Head of caudate nucleus (tissue), 42 donors: ENCODE measurements around the gene MYO1G.
"Not testable (repeated sequence)": the region's sequence is repeated elsewhere in the genome, so short reads cannot be mapped to it uniquely, and the experiment has no call there.

Experiments
- DNase-seq, 42 donors: peaks; one replicate each; pipeline versions ENCODE4 v3.0.0 to v3.0.0-alpha.2; 2020 to 2021; ENCODE audit warnings: mixed read lengths in 7 of 42
- intact Hi-C: fragments of 100-400 bp; cut with DNase I; formaldehyde crosslinking; loops from one replicate; pipeline ENCODE4 v1.15.0; 2022

The MYO1G gene

DNA sequence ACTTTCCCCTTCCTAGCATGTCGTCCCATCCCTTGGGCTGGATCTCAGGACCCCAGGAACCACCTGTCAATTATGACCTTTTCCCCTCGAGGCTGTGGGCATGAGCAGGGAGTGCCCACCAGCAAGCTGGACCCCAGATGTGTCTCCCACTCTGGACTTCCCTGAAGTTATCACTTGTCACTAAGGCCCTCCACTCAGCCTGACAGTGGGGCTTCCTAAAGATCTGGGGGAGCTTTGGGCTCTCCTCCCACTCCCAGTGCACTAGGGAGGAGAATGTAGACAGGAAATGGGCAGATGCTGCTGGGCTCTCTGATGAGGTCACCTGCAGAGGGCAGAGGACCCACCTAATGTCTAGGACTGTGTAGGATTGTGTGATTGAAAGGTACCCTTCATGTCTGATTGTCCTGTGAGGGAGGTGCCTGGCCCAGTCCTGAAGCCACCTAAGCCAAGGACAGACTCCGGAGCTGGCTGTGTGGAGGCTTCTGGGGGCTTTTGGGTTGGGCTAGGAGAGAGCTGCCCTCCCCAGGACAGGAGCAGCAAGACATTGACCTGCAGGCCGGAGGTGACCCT is 18.7 kb downstream of the MYO1G start:
- intact Hi-C loops: no loop called here
- DNase-seq: peak in 2 of 42 donors; percentile 4 to 22

DNA sequence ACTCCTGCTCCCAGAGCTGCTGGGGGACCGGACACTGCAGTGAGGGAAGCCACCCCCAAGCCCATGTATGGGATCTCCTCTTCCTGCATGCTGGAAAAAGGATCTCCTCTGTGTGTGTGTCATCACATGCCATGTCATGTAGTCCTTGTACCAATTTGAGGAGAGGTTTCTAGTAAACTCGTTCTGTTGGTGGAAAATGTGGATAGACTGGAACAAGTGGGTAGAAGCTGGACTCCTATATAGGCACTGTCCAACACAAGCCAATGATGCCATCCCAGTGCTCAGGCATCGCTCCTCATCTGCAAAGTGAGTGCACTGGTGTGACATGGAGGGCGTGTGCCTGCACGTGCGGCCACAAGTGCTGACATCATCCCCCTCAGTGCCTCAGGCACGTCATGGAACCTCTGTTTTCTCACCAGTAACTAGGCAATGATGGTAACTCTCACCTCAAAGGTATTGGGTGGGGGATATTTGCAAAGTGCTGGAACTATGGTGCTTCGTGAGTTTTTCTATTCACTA is 19.3 kb downstream of the MYO1G start:
- intact Hi-C loops: no loop called here
- peak in 2 of 42 donors; percentile 12 to 14 for DNase-seq

DNA sequence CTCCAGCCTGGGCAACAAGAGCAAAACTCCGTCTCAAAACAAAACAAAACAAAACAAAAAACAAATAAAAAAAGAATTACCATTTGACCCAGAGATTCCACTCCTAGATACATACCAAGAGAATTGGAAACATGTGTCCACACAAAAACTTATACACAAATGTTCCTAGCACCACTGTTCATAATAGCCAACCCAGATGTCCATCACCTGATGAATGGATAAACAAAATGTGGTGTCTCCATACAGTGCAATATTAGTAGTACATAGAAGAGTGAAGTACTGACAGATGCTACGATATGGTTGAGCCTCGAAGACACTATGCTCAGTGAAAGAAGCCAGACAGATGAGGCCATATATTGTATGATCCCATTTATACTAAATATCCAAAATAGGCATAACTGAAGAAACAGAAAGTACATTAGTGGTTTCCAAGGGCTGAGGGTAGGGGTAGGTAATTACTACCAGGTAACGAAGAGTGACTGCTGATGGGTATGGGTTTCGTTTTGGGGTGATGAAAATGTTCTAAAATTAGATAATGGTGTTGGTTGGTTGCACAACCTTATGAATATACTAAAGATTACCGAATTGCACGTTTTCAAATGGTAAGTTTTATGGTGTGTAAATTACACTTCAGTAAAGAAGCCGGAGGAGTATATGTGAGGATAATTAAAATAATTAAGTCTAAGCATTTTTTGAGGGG is 20.0 kb downstream of the MYO1G start:
- DNase-seq: no peak

DNA sequence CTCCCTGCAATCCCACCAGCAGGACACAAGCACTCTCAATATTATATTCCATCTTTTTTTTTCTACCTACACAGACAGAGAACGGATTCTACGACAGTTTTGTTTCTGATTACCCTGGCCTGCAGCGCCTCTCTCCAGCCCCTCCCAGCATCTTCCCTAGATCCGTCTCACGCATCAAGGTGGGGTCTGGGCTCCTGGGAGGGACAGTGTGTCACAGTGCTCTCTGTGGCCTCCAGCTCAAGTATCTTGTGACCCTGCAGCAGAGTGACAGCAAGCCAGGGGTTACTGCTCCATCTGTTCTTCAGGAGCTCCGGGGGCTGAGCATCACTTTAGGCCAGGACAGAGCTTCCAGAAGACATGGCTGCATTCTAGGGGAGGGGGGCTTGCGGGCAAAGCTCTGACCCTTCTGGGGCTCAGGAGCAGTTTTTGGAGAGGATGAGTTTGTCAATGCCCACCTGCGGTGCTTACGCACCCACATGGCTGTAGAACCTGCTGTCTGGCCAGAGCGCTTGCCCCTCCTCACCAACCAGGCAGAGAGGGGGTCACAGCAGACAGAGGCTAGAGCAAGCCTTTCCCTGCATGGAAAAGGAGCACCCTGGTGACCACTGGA is 22.6 kb downstream of the MYO1G start:
- intact Hi-C loops: no loop called here
- DNase-seq: peak in 1 of 42 donors; percentile 12

More for the DNA sequence above, 20.0 kb downstream of the MYO1G start:
- intact Hi-C loops: no loop called here

DNA sequence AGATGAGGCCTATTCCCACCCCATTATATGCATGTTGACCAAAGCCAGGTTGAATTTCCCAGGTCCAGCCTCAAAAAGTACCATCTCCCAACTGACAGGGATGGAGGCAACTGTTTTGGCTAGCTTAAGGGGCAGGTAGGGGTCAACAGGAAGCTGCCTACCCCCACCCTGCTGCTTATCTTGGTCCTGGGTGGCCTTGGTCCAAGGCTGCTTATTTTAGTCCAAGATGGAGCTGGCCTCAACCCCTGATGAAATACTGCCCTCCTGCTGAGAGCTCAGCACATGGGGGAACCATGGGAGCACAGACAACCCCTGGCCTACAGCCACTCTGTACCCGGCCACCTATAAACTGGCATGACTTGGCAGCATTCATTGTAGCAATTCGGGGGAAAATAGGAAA is 23.1 kb downstream of the MYO1G start:
- intact Hi-C loops: no loop called here
- DNase-seq: peak in 1 of 42 donors; percentile 21

DNA sequence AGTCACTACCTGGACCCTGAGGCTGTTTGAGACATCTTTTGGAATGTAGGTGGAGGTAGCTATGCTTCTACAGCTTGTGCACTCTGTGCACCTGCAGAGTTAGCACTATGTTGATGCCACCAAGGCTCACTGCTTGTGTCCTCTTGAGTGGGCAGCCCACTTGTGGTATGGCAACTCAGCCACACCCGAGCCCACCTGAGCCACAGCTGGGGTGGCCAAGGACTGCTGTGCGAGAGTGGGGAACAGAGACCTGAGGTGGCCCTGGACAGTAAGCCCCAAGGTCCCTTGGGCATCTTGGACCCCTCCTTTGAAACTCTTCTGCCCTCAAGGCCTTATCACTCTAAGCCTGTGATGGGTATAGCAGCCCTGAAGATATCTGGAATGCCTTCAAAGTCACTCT is 25.7 kb downstream of the MYO1G start:
- intact Hi-C loops: no loop called here
- DNase-seq: peak in 2 of 42 donors; percentile 29 to 33

DNA sequence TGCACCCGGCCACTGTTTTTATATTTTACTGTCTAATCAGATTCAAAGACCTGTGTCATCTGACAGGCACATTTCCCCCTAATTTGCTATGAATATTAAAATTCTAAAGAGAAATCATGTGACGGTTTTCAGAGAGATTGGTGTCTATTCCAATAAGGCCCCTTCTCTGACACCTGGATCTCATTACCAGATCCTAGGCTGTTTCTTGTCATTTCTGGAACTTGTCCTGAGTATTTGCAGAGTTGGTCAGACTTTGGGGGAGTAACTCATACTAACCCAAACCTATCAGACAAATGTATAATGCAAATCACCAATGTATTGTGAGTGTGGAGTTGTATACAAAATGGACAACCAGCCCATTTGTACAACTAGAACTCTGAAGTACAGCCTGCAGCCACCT is 29.5 kb downstream of the MYO1G start:
- intact Hi-C loops: no loop called here
- no peak for DNase-seq

DNA sequence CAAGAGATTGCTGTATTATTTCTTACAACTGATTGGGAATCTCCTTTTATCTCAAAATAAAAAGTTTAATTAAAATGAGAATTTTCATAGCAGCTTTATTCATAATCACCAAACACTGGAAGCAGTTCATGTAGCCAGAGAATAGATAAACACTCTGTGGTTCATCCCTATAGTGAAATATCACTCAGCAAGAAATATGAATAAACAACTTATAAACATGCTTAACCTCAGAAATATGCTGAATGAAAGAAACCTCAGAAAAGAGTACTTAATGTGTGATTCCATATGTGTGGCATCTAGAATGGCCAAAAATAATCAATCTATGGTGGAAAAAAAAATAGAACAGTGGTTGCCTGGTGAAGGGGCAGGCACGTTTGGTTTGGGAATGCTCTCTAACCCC is 33.3 kb downstream of the MYO1G start:
- intact Hi-C loops: no loop called here
- no peak for DNase-seq

DNA sequence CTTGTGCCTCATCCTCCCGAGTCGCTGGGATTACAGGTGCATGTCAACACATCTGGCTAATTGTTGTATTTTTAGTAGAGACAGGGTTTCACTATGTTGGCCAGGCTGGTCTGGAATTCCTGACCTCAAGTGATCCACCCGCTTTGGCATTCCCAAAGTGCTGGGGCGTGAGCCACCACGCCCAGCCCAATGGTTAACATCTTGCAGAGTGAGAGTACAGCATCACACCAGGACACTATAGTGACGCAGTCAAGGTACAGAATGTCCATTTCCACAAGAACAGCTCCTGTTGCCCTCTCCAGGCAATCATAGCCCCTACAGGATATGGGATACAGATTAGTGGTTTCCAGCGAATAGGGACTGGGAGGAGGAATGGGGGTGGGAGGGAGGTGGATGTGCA is 34.0 kb downstream of the MYO1G start:
- intact Hi-C loops: no loop called here
- DNase-seq: peak in 1 of 42 donors; percentile 8

DNA sequence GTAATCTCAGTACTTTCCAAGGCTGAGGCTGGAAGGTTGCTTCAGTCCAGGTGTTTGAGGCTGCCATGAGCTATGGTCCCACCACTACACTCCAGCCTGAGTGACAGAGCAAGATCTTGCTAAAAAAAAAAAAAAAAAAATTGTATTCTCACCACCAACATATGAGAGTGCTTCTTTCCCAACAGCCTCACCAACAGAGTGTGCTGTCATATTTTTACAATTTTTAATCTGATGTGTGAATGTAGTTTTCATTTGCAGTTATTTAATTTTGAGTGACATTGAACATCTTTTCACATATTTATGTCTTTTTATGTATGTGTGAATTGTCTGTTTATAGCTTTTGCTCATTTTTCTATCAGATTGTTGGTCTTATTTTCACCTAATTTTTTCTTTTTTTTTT is 35.2 kb downstream of the MYO1G start:
- intact Hi-C loops: no loop called here
- DNase-seq: no peak

DNA sequence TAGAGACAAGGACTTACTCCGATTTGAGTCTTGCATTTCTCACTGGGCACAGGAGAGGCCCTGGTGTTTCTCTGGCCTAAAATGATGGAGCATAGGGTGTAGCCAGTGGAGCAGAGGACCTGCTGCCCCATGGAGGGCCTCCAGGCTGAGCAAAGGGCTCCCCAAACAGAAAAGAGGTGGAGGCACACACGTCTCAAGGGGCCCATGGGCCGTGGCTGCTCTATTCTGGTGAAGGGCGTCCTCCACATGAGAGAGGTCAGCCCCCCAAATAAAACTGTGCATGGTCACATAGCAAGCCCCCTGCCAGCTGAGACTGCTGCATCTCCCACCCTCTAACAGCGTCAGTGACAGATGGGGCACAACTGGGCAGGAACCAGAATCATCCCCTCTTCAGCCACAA is 41.4 kb downstream of the MYO1G start:
- intact Hi-C loops: no loop called here
- peak in 1 of 42 donors; percentile 24 for DNase-seq

DNA sequence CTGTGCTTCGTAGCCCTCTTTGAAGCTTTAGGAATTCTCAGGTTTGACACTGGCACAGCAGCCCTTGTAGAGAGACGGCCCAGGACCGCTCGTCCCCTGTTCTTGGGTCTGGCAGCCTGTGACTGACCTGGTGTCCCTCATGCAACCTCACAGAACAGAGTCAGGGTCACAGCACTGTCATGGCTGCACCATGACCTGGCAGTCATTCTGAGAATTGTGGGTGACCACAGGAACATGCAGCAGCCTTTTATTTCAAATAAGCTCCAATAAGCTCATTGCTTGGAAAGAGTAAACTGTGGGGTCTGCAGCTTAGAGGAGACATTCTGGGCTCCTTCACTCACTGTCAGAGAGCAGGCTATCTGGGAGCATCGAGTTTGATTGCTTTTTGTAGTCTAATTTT is 42.5 kb downstream of the MYO1G start:
- peak in 1 of 42 donors; percentile 29 for DNase-seq
- intact Hi-C loops: no loop called here

DNA sequence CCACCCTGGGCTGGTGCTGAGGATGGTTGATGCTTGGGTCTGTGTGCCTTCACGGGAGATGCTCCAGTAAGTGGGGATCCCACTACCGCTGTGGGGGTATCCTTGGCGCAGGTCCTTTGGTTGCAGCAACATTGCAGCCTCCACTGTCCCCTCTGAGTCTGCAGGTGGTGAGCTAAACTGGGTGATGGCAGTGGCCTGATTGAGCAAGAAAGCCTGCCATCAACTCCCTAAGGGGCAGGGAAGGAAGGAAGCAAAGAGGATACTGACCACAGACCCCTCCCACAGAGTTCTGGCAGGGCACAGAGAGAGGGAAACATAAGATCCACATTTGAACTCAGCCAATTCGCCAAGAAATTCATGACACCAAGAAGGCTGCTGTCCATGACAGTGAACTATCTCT is 43.2 kb downstream of the MYO1G start:
- intact Hi-C loops: no loop called here
- DNase-seq: peak in 1 of 42 donors; percentile 31

DNA sequence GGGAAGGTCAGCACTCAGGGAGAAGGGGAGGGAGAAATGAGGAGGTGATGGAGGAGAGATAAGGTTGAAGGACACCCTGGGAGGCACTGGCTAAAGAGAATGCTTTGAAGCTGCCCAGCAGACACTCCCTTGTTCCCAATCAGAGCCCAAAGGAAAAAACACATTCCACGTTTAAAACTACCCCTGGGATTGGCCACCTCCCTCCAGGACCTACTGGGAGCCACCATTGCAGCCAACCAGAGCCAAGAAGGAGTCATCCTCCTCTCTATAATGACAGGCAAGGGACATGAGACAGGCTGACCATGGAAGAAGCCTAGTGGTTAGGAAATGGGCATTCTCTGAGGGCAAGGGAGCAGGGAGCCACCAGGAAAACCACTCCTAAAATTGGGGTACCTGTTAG is 43.8 kb downstream of the MYO1G start:
- intact Hi-C loops: no loop called here
- no peak for DNase-seq

DNA sequence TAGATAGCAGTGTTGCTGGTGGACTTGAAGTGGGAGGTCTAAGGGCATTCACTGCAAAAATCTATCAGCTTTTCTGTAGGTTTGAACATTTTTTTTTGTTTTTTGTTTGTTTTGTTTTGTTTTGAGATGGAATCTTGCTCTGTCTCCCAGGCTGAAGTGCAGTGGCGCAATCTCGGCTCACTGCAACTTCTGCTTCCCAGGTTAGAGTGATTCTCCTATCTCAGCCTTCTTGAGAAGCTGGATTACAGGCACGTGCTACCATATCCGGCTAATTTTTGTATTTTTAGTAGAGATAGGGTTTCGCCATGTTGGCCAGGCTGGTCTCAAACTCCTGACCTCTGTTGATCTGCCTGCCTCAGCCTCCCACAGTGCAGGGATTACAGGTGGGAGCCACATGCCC is 44.3 kb downstream of the MYO1G start:
- peak in 1 of 42 donors; percentile 25 for DNase-seq
- intact Hi-C loops: not testable (repeated sequence)

DNA sequence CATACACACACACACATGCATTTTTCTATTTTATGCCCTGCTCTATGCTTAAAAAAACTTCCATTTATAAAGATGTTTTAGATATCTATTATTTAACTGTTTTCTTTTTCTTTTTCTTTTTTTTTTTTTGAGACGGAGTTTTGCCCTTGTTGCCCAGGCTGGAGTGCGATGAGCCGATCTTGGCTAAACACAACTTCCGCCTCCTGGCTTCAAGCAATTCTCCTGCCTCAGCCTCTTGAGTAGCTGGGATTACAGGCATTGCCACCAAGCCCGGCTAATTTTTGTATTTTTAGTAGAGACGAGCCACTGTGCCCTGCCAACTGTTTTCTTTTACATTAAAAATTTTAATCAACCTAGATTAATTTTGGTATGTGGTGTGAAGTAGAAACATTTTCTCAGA is 47.9 kb downstream of the MYO1G start:
- DNase-seq: peak in 1 of 42 donors; percentile 14
- intact Hi-C loops: no loop called here

DNA sequence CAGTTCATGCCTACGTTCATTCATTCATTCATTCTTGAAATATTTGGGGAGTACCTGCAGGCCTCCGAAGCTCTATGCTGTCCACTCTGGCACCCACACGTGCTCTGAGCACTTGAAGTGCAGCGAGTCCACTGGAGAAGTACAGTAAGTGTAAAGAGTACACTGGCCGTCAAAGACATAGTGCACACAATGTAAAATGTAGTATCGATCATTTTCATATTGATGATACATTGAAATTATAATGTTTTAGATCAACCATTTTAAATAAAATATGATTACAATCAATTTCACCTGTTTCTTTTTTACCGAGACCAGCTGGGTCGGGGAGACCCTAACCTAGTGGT is 56.5 kb downstream of the MYO1G start:
- intact Hi-C loops: no loop called here
- no peak for DNase-seq

DNA sequence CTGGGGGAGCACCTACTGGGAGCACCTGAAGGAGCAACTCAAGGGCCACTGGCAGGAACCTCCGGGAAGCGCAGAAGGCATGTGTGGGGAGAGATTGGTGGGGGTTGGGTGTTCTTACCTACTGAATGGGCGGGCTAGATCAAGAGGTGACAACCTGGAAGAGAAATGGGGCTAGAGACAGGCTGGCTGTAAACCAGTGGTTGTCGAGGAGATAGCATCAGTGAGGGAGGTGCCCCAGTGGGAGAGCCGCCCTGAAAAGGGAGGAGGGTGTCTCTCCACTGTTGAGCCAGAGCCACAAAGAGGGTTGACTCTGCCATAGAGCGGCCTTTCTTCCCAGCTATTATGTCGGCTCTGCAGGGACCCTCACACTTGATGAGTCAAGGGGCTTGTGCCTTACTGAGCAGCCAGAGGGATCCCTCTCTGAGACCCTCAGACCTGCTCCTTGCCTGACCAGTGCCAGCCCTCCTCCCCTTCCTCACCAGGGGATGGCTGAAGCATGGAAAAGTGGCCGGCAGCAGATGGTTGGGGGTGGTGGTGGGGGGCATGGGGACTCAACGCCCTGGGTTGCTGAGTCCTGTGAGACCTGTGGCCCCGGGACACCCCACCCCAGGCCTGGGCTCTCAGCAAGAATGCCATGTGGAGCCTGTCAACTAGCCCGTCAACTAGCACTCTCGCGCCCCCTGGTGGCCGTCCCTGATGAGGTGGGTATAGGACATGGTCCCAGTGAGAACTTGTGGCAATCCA is 57.0 kb downstream of the MYO1G start:
- intact Hi-C loops: no loop called here
- DNase-seq: peak; percentile 77 to 99 (median 94)

DNA sequence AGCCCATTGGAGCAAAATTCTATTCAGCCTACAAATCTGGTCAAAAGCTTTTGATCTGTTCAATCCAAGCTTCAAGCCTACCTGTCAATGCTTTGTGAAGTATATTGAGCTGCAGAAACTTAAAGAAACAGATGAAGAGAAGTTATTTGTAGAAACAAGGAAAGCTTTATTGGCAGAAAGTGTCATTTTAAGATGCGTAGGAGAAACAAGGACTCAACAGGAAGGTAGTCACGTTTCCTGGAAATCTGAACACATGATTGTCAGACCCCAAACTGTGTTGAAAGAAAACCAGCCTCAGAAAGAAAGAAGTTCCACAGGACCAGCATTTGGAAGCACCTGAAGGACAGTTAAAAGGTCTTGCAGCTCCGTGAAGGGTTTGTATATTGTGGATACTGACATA is 58.7 kb downstream of the MYO1G start:
- no peak for DNase-seq
- intact Hi-C loops: no loop called here

DNA sequence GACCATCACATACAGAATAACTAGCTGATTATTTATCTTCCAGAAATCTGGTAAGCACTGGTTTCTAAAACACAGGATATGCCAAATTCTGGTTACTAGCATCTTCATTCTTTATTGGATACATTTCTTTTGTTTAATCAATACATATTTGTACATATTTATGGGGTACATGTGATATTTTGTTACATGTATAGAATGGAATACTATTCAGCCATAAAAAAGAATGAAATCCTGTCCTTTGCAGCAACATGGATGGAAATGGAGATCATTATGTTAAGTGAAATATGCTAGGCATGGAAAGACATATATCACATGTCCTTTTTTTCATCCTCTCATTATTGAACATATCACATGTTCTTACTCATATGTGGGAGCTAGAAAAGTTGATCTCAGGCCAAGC is 60.8 kb downstream of the MYO1G start:
- intact Hi-C loops: no loop called here
- DNase-seq: no peak
